Muscle of arm (tissue), 12 donors: ENCODE measurements around the gene TEAD1. TPM values are rescaled to one million over a fixed set of nuclear protein-coding genes. Genes with fewer than 3 reads are reported as not detected.
A peak's percentile ranks its signal among the peaks of the same experiment; 100 is the strongest.

Experiments used
- DNase-seq: peaks from one replicate; pipeline ENCODE4 v3.0.0-alpha.2; 2013
- polyA plus RNA-seq, 12 donors: library from polyadenylated mRNA; unstranded; fragments of 120-200 nt; gene quantifications; one replicate each; pipeline ENCODE4 v1.2.1, GENCODE V29; 2013; ENCODE audit not compliant: insufficient read length in 12 of 12

TEAD1 gene
- polyA plus RNA-seq, 12 donors: 48.6 to 122 (median 108) TPM

DNA sequence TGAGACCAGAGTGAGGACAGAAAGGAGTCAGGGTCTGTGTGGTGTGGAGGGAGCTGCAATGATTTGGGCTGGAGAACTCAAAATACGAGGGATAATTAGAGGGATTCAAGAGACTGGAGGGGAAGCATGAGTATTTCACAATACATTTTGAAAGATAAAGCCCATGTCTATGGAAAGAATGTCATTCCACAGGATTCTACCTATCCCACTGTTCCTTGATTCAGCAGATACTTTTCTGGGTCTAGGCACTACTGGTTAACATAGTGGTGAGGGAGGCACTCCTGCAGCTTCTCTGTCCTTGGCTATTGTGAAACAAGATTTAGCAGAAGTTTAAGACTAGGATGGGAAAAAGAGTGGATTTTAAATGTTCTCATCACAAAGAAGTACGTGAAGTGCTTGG, 262.0 kb downstream of the TEAD1 start:
- no peak for DNase-seq

DNA sequence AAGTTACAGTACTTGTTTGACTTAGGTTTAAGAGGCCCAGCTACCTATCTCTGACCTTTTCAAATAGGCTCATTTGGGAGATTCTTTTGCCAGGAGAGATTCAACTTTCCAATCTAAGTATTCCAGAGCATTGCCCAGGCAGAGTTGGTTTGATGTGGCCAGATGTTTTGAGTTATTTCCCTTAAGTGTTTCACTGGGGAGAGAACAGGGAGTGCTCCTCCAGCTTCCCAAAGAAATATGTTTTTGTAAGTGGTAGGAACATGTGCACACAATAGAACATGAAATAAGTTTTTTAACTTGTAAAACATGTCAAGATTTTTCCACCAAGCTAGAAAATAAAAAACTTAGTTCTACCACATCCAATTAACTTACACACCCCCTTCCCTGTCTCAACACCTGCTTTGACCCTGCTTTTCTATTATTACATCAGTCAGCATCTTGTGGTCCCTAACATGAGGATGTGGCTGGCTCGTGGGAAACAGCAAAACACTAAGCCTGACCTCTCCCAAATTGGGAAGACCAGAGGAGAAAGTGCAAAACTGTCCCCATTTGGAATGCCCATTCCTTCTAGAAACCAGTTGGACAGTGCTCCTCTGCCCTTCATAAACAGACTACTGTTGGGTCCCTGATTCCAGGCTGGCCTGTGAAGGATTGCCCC, 264.5 kb downstream of the TEAD1 start:
- DNase-seq: no peak

DNA sequence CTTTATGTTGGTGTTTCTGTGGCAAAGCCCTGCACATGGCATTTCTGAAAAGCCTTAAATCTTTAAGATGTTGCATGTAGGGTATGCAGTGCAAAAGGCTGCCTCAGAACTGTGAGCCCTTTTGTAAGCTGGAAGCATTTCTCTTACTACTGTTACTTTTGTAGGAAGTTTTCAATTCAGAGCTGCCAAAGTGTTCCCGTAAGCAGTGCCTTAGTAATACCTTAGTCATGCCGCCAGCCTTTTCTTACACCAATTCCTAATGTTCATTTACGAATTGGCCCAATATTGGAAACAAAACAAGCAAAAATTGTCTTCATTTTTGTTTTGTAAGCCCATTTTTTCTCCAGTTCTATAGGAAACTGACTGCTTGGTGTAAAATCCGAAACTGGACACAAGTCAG, 267.4 kb downstream of the TEAD1 start:
- DNase-seq: no peak

DNA sequence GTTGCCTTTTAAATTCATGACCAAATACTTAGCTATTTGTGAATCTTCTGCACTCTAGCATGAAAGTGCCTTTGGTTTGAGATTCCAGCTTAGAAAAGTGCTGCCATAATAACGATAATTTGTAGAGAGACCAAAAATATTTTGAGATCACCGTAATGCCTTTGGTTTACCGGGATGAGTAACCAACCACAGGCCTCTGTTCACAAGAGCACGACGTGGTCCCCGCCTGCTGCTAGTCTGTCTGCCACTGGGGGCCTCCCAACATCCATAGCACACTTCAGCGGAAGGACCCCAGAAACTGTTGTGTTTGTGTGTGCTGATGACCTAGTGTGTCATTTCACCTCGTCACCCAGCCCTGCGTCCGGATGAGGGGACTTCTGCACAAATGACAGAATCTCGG, 267.9 kb downstream of the TEAD1 start:
- no peak for DNase-seq

DNA sequence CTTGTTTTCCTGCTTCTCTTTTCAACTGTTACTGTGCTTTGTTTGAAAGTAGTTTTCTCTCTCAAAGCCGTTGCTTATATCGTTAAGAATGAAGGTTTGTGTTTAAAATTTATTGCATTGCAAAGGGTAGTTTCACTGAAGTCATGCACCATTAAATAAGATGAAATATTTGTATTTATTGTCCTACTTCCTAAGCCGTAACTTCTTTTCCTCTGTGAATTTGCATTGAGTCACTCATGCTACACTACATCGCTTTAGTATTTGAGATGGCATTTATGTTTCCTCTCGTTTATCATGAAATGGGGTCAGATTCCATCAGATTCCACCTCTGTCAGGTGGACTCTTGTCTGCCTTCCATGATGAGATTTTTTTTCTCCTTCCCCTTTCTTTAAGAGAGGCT, 269.1 kb downstream of the TEAD1 start:
- DNase-seq: no peak

DNA sequence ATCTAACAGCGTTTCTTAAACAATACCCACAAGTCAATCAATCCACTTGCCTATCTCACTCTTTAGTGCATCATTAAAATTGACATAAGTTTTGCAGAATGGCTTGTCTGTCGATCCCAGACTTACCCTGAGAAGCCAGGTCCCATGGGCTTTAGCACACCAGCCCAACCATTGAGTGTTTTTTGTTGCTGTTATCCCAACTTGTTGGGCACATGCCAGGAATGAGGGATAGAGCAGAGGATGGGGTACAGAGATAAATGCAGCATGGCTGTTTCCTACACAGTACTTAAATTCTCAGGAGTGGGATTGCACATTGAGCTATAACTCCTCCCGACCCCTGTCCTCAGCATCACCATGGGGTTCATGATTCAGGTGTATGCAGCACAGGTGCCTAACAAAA, 270.7 kb downstream of the TEAD1 start:
- no peak for DNase-seq

DNA sequence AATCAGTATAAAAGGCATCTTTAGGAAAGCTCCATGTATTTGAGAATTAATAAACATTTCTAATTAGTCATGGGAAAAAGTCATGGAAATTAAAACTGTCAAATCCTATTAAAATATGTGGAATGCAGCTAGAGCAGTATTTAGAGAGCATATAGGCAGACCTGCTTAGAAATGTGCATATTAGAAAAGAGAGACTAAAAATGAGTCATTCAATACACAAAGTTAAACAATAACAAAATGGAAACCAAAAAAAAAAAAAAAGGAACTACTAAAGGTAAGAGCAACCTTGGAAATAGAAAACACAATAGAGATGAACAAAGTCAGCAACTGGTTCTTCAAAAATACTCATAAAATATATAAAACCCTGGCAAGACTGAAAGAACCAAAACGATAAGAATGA, 275.2 kb downstream of the TEAD1 start:
- DNase-seq: no peak

DNA sequence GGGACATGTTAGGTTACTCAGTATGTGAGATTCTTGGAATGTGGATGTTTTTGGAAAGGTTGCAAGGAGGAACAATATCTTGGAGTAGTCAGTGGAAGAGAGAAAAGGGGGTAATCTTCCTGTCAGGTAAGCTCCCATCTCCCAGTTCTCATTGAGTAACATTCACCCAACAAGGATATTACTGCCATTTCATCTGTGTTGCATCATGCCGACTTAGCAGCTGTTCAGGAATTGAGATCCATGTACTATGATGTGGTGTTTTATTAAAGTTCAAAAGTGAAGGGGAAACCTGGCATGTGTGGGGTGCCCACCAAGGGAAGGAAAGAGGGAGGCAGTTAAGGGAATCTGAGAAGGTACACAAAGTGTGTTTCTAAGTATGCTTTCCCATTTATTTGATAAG, 276.4 kb downstream of the TEAD1 start:
- DNase-seq: no peak

DNA sequence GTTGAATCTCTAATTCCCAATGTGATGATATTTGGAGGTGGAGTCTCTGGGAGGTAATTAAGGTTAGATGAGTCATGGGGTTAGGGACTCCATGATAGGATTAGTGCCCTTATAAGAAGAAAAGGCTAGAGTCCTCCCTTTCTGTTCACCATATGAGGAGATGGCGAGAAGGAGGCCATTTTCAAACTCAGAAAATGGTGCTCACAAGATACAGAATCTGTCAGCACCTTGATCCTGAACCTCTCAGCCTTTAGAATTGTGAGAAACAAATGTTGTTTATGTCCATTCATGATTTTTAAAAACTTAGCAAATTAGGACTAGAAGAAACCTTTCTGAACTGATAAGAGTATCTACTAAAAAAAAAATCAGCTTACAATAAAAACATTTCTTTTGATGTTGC, 277.2 kb downstream of the TEAD1 start:
- DNase-seq: no peak

DNA sequence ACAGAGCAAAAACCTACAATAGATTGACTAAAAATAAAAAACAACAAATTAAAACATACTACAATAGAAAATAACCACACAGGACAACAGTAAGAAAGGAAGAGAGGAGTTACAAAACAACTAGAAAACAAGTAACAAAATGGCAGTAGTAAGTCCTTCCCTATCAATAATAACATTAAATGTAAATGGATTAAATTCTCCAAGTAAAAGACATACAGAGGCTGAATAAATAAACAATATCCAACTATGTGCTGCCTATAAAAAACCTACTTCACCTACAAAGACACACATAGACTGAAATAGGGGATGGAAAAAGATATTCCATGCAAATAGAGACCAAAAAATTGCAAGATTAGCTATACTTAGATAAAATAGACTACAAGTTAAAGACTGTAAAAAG, 277.9 kb downstream of the TEAD1 start:
- DNase-seq: no peak

DNA sequence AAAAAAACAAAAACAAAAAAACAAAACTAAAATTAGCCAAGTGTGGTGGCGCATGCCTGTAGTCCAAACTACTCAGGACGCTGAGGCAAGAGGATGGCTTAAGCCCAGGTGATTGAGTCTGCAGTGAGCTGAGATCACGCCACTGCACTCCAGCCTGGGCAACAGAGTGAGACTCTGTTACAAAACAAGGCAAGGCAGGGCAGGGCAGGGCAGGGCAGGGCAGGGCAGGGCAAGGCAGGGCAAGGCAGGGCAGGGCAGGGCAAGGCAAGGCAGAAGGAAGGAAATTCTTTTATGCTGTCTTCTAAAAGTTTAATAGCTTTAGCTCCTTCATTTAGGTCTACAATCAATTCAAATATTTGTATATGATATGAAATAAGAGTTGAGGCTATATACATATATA, 284.8 kb downstream of the TEAD1 start:
- no peak for DNase-seq

DNA sequence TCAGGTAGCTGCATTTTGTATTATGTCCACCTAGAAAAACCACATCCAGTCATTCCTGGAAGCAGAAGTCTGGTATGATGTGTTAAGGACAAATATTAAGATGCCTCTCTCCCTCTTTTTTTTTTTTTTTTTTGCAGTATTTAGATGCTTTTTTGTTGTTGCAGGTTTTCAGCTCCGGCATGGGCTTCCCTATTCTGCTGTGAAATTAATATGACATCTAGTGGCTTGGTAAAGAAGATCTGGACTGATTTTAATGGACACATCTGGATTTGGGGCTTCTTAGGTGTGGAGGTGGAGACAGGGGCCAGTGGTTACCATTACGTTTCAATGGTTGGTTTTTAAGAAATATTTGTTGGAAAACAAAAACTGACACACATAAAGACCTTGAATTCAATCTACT, 287.4 kb downstream of the TEAD1 start:
- no peak for DNase-seq

DNA sequence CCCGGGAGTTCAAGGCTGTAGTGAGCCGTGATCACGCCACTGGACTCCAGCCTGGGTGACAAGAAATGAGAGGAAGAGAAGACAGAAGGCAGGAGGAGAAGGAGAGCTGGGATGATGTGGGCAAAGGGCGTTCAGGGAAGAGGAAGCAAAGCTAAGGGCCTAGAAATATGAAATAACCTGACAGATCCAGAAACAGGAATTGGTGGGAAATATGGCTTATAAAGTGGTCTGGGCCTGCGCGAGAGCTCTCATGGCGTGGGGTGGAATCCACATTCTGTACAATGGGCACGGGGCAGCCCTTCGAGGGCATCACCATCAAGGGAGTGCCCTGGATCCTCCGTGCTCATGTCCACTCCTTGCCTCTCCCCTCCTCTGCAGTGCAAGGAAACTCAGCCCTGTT, 288.1 kb downstream of the TEAD1 start:
- no peak for DNase-seq

DNA sequence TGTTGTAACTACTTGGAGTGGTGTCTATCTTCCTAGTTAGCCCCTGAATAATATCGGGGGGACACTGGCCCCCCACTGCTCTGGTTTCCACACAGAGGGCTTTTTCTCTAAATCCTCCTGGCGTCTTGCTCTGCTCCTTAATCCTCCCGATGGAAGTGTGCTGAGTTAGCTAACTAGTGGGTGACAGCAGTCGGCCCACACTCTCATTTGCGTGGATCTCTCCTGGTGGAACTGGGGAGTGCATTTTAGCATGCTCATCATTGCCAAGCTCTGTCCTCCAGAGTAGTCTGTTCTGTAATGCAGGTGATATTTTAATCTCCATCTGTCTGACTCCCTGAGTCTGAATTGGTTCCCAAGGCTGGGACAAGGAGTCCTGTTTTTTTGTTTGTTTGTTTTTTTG, 288.8 kb downstream of the TEAD1 start:
- DNase-seq: no peak

DNA sequence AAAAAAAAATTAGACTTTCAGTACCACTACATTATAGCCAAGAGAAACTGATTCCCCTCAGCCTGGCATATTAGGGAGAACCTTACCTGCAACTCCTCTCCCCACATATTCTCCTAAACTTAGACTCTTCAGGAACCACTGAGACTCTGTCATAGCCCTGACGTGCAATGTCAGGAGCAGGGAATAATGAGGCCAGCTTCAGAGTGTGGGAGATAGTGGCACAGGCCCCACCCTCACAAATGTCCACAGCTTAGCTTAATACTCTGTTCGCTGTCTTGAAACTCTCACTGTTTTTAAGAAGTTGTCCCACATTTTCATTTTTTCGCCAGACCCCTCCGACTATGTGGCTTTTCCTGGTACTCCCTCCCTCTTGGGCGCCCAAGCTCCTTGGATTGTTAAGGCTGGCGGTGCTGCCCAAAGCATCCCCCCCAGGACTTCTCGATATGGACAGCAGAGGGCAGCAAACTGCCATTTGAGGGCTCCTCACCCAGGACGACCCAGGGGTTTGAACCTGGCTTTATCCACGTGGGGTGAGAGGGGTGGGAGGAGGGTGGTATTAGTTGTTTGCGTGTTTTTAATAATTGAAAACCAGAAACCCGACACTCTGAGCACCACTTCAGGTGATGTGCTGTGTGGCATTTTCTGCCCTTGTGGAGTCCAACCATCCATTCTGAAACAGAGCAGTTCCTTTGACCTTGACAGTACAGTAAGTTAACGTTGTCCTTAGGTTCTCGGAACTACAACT, 289.7 kb downstream of the TEAD1 start:
- peak; percentile 49 for DNase-seq

DNA sequence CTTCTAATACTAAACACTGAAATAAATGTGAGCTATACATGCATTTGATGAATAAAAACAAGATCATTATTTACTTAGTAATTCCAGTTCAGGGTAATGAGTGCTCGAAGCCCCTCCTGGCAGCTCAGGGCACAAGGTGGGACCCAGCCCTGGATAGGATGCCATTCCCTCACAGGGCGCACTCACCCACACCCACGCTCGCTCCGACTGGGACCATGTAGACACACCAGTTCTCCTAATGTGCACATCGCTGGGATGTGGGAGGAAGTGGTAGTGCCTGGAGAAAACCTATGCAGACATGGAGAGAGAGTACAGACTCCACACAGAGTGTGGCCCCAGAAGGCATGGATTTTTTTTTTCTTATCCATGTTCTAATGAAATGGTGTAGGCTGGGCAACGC, 290.4 kb downstream of the TEAD1 start:
- no peak for DNase-seq

DNA sequence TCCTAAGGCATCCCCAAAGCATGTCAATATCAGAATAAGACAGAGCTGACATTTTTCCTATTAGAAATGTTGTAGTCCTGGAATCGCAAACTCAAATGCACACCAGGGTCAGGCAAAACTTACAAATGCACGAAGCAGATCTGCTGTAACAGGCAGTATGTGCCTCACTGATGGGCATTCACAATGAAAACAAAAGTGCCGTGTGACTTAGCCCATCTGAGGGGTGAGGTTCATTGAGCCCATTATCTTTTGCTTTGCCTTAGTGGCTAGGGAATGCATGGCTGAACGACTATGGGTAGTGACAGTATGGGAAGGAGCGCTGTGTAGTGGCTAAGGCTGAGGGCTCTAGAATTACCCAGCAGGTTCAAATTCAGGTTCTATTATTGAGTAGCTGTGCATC, 291.8 kb downstream of the TEAD1 start:
- no peak for DNase-seq

DNA sequence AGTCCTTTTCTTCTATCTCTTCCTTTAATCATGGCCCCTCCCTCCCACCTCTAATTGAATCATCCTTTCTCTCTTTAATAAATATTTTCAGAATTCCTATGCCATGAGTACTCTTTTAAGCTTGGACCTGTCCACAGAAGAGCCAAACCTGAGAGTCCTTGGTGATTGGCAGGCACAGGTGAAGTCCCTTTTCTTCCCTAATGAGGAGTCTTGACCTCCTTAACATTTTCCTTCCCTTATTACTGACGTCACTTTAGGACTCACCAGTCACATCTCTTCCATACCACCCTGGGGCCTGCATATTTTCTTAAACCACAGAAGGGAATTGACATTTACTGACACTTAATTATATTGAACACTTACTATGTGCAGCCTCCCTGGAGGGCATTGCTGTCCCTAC, 293.9 kb downstream of the TEAD1 start:
- no peak for DNase-seq

DNA sequence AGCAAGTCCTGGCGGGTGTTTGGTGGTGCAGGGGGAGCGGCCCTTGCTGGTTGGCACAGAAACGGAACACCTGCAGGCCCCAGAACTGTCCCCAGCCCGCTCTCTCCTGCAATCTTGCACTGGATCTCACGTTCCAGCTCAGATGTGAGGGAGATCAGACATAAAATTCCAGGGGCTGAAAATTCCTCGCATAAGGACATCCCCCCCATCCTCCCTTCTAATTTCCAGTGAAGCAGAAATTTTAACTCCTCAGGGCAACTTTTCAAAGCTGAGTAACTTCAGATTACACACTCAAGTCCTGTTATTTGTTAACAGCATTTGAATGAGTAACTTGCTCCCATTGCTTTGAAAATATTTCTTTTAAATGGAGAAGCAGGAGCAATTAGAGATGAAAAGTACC, 294.6 kb downstream of the TEAD1 start:
- no peak for DNase-seq

DNA sequence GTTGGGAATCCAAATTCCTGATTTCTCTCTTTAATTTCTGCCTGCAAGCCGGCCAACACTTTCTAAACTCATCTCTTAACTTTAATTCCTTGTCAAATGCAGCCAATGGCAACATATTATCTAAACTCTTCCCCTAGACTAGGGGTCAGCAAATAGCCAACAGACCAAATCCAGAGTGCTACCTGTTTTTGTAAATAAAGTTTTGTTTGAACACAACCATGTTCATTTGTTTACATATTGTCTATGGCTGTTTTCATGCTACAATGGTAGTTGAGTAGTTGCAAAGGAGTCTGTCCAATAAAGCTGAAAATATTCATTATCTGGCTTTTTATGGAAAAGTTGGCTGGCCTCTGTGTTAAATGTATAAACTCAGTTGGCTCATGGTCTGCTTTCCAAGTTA, 297.7 kb downstream of the TEAD1 start:
- DNase-seq: no peak

DNA sequence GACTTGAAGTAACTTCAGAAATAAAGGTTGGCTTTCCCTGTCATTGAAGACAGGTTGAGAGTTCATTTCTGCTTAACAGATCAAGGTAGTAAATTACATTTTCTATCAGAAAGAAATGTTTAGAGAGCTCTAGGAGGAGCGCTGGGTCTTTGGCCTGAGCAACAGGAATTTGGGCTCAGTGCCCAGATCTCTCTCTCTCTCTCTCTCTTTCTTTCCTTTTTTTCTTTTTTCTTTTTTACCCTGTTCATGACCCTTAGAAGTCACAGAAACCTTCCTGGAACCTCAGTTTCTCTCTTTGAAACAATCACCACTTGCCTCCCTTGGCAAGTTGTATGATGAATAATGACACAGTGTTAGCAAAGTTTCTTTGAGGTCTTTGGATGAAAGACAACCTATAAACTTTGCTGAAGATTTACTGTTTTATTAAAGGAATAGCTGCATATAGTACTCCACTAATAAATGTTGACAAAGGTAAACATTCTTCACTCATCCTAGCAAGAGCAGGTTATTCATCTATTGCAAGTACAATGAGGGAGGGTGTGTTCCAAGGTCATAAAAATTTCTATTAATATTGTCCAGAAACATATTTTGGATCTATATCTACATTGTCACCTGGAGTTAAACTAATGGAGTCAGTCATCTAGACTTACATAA, 299.4 kb downstream of the TEAD1 start:
- DNase-seq: peak; percentile 24

DNA sequence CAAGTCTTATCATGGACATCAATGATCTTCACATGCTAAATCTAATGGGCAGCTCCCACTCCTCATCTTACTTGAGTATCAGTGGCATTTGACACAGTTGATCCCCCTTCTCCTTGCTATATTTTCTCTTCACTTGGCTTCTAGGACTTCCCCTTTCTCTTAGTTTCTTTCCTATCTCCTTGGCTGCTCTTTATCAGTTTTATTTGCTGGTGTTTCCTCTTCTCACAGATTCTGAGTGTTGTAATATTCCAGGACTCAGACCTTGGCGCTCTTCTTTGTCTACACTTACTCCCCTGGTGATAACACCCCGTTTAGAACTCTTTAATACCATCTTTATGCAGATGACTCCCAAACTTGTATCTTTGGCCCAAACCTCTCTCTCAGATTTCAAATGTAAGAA, 301.0 kb downstream of the TEAD1 start:
- no peak for DNase-seq

DNA sequence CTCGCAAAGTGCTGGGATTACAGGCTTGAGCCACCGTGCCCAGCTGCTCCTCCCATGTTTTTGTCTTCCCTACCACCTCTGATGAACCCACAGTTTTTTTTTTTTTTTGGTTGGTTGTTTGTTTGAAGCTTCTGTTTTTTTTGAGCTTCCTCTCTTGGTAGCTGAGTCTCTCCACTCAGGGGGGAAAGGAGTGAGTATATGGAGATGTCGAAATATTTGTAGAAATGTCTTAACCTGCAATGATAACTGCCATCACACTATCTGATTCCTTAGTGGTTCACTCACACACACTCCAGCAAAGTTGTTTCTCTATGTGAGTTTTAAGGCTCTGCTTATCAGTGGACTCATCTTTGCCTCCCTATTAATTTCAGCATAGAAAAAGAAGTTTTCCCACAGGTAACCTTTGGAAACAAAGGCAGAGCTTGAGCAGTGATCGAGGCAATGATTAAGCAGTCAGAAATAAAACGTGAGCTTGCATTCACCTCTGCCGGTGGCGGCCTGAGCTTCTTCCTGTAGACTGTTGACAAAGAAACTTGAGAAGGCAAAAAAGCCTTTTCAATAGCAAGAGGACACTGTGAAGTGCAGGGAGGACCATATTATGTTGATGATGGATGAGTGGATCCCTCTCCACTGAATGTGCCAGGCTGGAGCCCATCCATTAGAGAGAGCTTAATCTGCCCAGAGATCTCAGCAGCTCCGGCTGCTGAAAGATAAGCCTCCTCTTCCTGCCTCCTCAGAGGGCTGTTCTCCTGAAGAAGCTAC, 305.9 kb downstream of the TEAD1 start:
- no peak for DNase-seq
